HK-2 (cell line): ENCODE measurements around the gene PHACTR2.

Experiments used
- DNase-seq: peaks from one replicate; pipeline ENCODE4 v3.0.0-alpha.2; 2018; ENCODE audit not compliant: unreplicated experiment

PHACTR2 gene

GRCh38 chr6:143675382-143675900 is 2.3 kb upstream of the PHACTR2 start:
- DNase-seq: no peak

DNA sequence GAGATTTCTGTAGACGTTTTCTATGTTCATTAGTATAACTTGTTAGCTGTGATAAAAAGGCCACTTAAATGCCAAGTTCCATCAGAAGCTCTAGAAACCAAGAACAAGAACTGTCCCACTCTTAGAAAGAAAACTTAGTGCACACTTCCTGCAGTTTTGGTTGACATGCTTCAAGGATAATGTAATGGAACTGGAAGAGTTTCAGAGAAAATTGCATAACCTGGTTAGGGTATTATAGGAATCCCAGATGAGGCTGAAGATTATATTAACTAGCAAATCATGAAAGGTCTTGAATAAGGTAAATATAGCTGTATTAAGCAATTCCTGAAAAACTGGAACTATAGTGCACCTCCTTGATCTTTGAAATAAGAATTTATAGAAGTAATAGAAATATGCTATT is 1.8 kb upstream of the PHACTR2 start:
- no peak for DNase-seq

GRCh38 chr6:143676437-143677045 is 1.2 kb upstream of the PHACTR2 start:
- no peak for DNase-seq

DNA sequence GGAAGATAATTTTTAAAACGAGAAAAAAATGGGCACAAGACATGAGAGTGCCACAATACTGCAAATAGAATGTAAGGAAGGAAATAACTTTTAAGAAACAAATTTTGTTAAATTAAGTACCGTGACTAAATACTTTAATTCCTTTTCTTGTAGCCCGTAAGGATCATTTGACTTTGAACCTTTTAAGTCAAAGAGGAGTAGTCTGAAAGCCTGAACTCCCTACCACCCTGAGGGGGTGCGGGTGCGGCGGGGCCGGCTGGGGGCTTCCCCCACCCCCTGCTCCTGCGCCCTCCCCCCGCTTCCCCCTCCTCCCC is 231 bp upstream of the PHACTR2 start:
- DNase-seq: no peak

DNA sequence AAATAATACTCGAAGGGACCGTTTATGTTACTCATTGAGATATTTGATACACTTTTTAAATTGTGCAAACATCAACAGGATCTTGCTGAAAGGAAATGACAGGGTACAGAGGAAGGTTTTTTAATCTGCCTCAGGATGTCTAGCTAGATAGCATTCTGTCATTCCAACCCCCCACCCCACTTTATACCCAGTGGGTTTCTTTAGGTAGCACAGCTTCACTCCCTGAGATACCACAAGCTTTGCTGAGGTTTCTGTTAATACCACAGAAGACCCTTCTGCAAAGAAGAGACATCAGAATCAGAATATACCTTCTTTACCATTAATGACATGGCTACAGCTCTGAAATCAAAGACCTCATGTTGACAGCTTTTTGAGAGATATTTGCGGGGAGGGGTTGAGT is 1.3 kb downstream of the PHACTR2 start:
- DNase-seq: no peak

DNA sequence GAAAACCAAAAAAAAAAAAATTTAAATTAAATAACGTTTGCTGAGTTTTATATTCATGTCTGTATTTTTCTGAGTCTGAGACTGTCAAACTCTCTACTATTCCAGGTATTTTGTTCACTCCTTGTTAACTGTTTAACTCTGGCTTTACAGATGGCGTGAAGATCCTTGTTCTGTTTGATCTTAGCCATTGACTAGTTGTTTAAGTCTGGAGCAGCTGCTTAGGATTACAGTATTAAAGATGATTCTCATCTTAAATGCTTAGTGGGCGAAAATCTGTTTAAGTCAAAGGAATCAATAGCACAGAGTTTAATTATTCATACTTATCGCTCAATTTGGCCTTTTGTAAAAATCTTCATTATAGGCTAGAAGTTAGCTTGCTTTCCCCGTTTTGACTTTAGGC is 2.4 kb downstream of the PHACTR2 start:
- DNase-seq: no peak

GRCh38 chr6:143682805-143683204 is 5.0 kb downstream of the PHACTR2 start:
- no peak for DNase-seq

DNA sequence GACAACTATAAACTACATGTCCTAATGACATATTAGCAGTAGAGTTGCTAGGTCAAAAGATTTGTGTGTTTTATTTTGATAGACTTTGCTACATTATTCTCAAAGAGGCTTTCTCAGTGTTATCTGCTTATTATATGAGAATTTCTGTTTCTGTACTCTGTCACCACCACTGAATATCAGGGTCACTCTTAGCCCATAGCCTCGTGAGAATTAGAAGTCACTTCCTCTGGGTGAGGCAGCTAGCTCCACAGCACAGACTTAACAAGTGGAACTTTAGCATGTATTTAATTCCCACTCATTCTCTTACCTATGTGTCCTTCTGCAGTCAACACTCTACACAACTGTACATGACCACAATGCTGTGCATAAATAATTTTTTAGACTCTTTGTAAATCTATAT is 6.7 kb downstream of the PHACTR2 start:
- DNase-seq: no peak

- no peak for DNase-seq
Observed at GRCh38 chr6:143685653-143686052, 7.9 kb downstream of the PHACTR2 start.

- no peak for DNase-seq
Observed at GRCh38 chr6:143687591-143687990, 9.8 kb downstream of the PHACTR2 start.

- DNase-seq: no peak
Observed at GRCh38 chr6:143688681-143689080, 10.9 kb downstream of the PHACTR2 start.

DNA sequence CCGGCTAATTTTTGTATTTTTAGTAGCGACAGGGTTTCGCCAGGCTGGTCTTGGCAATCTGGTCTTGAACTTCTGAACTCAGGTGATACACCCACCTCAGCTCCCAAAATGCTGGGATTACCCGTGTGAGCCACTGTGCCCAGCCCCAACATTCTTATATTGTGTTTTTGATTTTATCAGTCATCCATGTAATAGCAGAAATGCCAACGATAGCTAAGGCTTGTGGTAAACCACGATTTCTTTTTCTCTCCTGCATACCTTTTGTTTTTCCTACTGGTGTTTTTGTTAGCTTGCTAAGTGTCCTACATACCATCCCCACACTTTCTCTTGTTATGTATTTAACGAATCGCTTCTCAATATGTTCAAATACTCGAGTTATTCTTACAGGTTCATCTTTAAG is 12.1 kb downstream of the PHACTR2 start:
- DNase-seq: no peak

- no peak for DNase-seq
Observed at GRCh38 chr6:143691155-143691554, 13.4 kb downstream of the PHACTR2 start.

- no peak for DNase-seq
Observed at GRCh38 chr6:143691900-143692636, 14.3 kb downstream of the PHACTR2 start.

- DNase-seq: no peak
Observed at GRCh38 chr6:143692696-143693095, 14.9 kb downstream of the PHACTR2 start.

DNA sequence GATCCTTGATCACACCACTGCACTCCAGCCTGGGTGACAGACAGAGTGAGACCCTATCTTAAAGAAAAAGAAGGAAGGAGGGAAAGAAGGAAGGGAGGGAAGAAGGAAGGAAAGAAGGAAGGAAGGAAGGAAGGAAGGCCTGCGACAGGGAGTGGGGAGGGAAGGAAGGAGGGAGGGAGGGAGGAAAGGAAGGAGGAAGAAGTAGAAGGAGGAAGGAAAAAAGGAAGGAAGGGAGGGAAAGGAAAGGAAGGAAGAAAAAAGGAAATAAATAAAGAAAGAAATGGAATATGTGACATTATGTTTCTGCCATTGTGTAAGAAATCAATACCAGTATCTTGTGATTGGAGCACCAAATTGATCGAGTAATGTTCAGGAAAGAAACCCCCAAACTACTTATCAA is 16.2 kb downstream of the PHACTR2 start:
- DNase-seq: no peak

GRCh38 chr6:143694560-143694959 is 16.8 kb downstream of the PHACTR2 start:
- no peak for DNase-seq

DNA sequence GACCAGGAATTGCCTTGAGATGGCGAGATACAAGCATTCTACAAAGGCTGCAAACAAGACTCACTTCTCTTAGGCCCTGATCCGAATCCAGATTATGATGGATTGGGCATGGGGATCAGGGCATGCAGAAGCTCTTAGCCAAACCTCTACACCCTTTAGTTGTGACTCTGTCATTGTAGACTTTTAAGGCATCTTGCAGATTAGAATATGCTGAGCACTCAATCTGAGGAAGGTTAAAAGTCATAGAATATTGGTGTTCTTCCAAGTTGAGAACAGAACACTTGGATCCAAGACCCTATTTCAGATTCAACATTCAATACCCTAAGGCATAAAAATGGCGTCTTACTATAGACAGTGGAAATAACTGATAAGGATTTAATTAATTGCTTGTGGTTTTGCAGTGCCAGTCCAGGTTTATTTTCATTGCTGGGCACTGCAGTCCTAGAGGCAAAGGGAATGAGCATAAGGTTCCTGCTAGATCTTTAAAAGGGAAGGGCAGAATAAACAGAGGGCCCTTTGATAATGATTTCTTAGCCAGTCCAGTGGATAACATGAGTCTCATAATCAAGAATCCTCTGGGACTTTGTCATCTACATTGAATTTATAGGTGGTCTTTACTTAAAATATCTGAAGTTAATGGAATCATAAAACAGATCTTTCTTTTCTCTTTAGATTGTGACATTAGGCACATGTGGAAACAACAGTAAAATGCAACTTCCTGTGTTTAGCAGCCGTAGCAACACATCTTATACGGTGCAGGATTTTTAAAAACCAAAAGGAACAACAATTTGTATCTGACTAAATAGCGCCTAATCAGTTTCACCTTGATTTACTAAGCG is 17.6 kb downstream of the PHACTR2 start:
- DNase-seq: no peak

DNA sequence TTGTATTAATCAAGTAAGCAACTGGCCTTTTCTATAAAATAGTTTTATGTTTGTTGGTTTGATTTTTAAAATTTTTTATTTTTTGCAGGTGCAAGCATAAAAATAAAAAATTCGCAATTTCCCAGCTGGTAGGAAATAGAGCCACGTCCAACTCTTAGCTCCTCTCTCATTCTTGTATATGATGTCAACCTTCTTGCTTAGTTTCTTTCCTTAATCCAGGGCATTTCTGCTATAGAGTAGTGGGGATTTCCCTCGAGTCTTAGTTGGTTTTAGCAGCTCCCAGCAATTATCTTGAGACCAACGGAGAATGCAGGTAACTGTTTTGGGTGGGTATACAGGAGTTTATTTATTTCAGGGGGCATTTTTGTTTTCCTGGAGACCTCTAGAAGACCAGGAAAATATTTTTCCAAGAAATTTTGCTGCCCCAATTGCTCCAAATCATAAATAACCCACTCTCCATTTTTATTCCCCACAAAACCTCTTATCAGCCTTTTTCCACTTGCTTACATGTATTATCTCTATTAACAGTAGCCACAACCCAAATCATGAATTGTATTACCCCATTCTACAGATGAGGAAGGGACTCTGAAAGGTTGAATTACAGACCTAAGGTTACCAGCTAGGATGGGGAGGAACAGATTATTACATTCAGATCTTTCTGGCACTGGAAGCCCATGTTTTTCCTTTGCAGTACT is 18.4 kb downstream of the PHACTR2 start:
- DNase-seq: no peak

- no peak for DNase-seq
Observed at GRCh38 chr6:143696664-143697000, 18.9 kb downstream of the PHACTR2 start.

- no peak for DNase-seq
Observed at GRCh38 chr6:143697076-143697800, 19.5 kb downstream of the PHACTR2 start.

DNA sequence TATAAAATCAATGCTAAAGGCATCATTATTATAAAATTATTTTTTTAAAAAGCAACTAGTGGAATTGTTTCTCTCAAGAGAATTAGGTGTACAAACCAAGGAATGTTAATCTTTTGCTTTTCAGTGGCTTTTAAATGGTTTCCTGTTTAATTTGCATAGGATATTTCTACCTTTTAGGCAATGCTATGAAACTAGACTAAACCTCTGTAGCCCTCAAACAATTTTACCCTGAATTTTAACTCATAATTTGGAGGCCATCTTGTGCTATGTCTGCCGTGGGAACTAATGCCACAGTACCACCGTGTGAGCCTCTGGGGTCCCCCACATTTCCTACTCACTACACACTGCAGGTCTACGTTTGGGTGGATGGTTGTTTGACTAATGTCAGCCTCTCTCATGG is 20.6 kb downstream of the PHACTR2 start:
- DNase-seq: no peak
